ENCODE results near the gene PDS5B.

- no peak for TF ChIP-seq GATA3 (IDR thresholded peaks at IDR 0.05; ENCODE audit: low read depth, low read length)
- TF ChIP-seq GATA2 (IDR thresholded peaks at IDR 0.05; ENCODE audit: low read depth, low read length), result no peak
These were observed 61.7 kb downstream of the PDS5B start for GRCh38 chr13:32647926-32648325.
